GM12865 (cell line): Measurements from ENCODE around the gene IGSF9B.

Source experiments
- DNase-seq: peaks from one replicate; pipeline ENCODE4 v3.0.0; 2010; ENCODE audit warnings: low read depth
- H3K4me3 ChIP-seq: 2 replicates; pipeline ENCODE4 v1.5.1; 2011; ENCODE audit warnings: mild to moderate bottlenecking, low read depth, low read length, control low read depth
- CTCF ChIP-seq: IDR thresholded peaks from 2 replicates; pipeline ENCODE4 v1.5.1; 2011; ENCODE audit warnings: low read length, control low read depth, low read depth, inconsistent platforms; ENCODE audit not compliant: insufficient read depth; ENCODE audit errors: missing control alignments

Gene IGSF9B

GRCh38 chr11:133938166-133938565 lies 18.6 kb downstream of the IGSF9B start:
- DNase-seq, result no peak
- TF ChIP-seq CTCF, result no peak

GRCh38 chr11:133937468-133937867 lies 19.3 kb downstream of the IGSF9B start:
- TF ChIP-seq CTCF, result no peak
- no peak overlapping the region for H3K4me3 ChIP-seq
- no peak for DNase-seq

More at GRCh38 chr11:133938166-133938565, 18.6 kb downstream of the IGSF9B start:
- no peak overlapping the region for H3K4me3 ChIP-seq

- no peak for DNase-seq
- no peak overlapping the region for H3K4me3 ChIP-seq
- no peak for TF ChIP-seq CTCF
Observed at GRCh38 chr11:133937015-133937414, 19.8 kb downstream of the IGSF9B start.

GRCh38 chr11:133936592-133936991 lies 20.2 kb downstream of the IGSF9B start:
- TF ChIP-seq CTCF, result no peak
- DNase-seq, result no peak
- no peak overlapping the region for H3K4me3 ChIP-seq

- no peak for TF ChIP-seq CTCF
- DNase-seq, result no peak
- no peak overlapping the region for H3K4me3 ChIP-seq
Observed at GRCh38 chr11:133936136-133936535, 20.6 kb downstream of the IGSF9B start.

GRCh38 chr11:133935551-133935910 lies 21.2 kb downstream of the IGSF9B start:
- H3K4me3 ChIP-seq, result no peak overlapping the region
- no peak for TF ChIP-seq CTCF
- no peak for DNase-seq
